Prostate gland (tissue), 2 donors: ENCODE data around the gene CAV3. TPM values are rescaled to one million over a fixed set of nuclear protein-coding genes. Genes with fewer than 3 reads are reported as not detected.

ENCODE experiments used
- DNase-seq: peaks from one replicate; pipeline ENCODE4 v3.0.0-alpha.2; 2019; ENCODE audit warnings: low spot score
- H3K27ac ChIP-seq, 2 donors: fragments of 200-600 bp; sonication (generic); 2 replicates each; pipeline ENCODE4 v1.5.1; 2017 to 2019
- H3K27me3 ChIP-seq: fragments of 200-600 bp; sonication (generic); replicated peaks from 2 replicates; pipeline ENCODE4 v1.5.1; 2019; ENCODE audit not compliant: insufficient read depth
- H3K36me3 ChIP-seq, 2 donors: fragments of 200-600 bp; sonication (generic); 1 replicate in 1 of 2; 2 replicates in 1 of 2; pipeline versions ENCODE4 v1.5.1 to v1.8.1; 2017 to 2019
- H3K4me1 ChIP-seq: fragments of 200-600 bp; sonication (generic); replicated peaks from 2 replicates; pipeline ENCODE4 v1.5.1; 2019
- H3K4me3 ChIP-seq, 2 donors: fragments of 200-600 bp; sonication (generic); 2 replicates each; pipeline ENCODE4 v1.5.1; 2017 to 2019
- H3K9me3 ChIP-seq: fragments of 200-600 bp; sonication (generic); 2 replicates; pipeline ENCODE4 v1.5.1; 2017
- CTCF ChIP-seq, 4 experiments: fragments of 200-600 bp in 2 of 4; fragments of 450-650 bp in 2 of 4; sonication (generic) in 2 of 4; IDR thresholded peaks; 1 replicate in 3 of 4; 2 replicates in 1 of 4; pipeline ENCODE4 v1.5.1; 2016 to 2019; ENCODE audit warnings: antibody characterized with exemption in 4 of 4, mild to moderate bottlenecking in 2 of 4, moderate library complexity in 2 of 4
- POLR2A ChIP-seq: fragments of 450-650 bp; IDR thresholded peaks from one replicate; pipeline ENCODE4 v1.6.1; 2016; ENCODE audit warnings: antibody characterized with exemption, mild to moderate bottlenecking
- POLR2AphosphoS5 ChIP-seq: sonication (generic); formaldehyde crosslinking; IDR thresholded peaks from one replicate; pipeline ENCODE4 v1.6.1; 2017; ENCODE audit warnings: antibody characterized with exemption
- WGBS: methylation state at CpG from one replicate; pipeline ENCODE4 v1.1.5; 2018; 5-methylcytosine and 5-hydroxymethylcytosine counted together
- intact Hi-C: fragments of 100-400 bp; cut with DNase I; formaldehyde crosslinking; loops from one replicate; pipeline ENCODE4 v1.14.2; 2022
- total RNA-seq, 2 donors: library from RNA; depleted of rRNA; stranded (reverse); fragments of >200 nt; gene quantifications; one replicate each; pipeline ENCODE4 v1.1.0, GENCODE V29; 2016

CAV3 gene
- total RNA-seq, 2 donors from 2014 or later: 1.2 TPM; not detected in 1

- Histone ChIP-seq H3K4me1 (no peaks in the 10 kb centered on the region), H3K36me3 (no peaks in the 10 kb centered on the region), H3K4me3 (no peak overlapping the region), H3K9me3 (no peaks in the 10 kb centered on the region), H3K27me3 (no peaks in the 10 kb centered on the region), H3K27ac (no peak overlapping the region)
- TF ChIP-seq POLR2A: no peak
- no peak for TF ChIP-seq POLR2AphosphoS5
- TF ChIP-seq CTCF (IDR thresholded peaks at IDR 0.05): no peak
- no peak for DNase-seq
- intact Hi-C loops: no loop called here
- WGBS: 88% methylated on average over 3 of the region's 3 CpGs
These were observed 60.6 kb downstream of the CAV3 start for GRCh38 chr3:8794247-8794646.

Other genes with a start within 250 kb of the CAV3 start
- gene LMCD1, start 232.0 kb upstream of the CAV3 start, total RNA-seq: 100 to 1,000 TPM in 1 of 2 donors, 10 to 100 TPM in 1; 73.0 to 144 TPM
- gene SSUH2, start 89.0 kb upstream of the CAV3 start, total RNA-seq: 1 to 10 TPM in 1 of 2 donors, under 1 TPM in 1; 0.27 to 2.6 TPM
- gene OXTR, start 35.8 kb downstream of the CAV3 start, total RNA-seq: 1 to 10 TPM; 1.6 to 3.5 TPM
- 10 to 100 TPM; 12.2 to 15.6 TPM for gene RAD18, start 229.7 kb downstream of the CAV3 start, total RNA-seq